Measurements from ENCODE around the gene LAMC3.

- no peak for TF ChIP-seq EZH2 (IDR thresholded peaks at IDR 0.05; ENCODE audit: insufficient read depth, low read length)
- TF ChIP-seq, protein P1, sequence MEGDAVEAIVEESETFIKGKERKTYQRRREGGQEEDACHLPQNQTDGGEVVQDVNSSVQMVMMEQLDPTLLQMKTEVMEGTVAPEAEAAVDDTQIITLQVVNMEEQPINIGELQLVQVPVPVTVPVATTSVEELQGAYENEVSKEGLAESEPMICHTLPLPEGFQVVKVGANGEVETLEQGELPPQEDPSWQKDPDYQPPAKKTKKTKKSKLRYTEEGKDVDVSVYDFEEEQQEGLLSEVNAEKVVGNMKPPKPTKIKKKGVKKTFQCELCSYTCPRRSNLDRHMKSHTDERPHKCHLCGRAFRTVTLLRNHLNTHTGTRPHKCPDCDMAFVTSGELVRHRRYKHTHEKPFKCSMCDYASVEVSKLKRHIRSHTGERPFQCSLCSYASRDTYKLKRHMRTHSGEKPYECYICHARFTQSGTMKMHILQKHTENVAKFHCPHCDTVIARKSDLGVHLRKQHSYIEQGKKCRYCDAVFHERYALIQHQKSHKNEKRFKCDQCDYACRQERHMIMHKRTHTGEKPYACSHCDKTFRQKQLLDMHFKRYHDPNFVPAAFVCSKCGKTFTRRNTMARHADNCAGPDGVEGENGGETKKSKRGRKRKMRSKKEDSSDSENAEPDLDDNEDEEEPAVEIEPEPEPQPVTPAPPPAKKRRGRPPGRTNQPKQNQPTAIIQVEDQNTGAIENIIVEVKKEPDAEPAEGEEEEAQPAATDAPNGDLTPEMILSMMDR (IDR thresholded peaks at IDR 0.05; ENCODE audit: insufficient read depth, low read depth, low read length), result no peak
Observed at GRCh38 chr9:131103535-131103934, 94.6 kb downstream of the LAMC3 start.

All from astrocyte (in vitro differentiated cells and primary cell).